Measurements from ENCODE around the gene ELMO3. TPM values are rescaled to one million over a fixed set of nuclear protein-coding genes. Genes with fewer than 3 reads are reported as not detected.
A peak's percentile ranks its signal among the peaks of the same experiment; 100 is the strongest.

Gene ELMO3
- total and polyA plus RNA-seq, 2 donors (not counting 3 experiments of a cell fraction or from before 2014, with no cell fraction given) = 3.9 to 5.7 TPM

DNA sequence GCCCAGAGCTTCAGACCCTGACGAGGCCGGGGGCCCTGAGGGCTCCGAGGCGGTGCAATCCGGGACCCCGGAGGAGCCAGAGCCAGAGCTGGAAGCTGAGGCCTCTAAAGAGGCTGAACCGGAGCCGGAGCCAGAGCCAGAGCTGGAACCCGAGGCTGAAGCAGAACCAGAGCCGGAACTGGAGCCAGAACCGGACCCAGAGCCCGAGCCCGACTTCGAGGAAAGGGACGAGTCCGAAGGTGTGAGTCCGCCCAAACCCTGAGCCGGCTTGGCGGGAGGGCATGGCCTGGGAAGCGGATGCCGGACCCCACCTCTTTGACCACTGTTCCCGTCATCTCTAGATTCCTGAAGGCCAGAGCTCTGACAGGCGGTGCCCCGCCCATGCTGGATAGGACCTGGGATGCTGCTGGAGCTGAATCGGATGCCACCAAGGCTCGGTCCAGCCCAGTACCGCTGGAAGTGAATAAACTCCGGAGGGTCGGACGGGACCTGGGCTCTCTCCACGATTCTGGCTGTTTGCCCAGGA lies 24.2 kb upstream of the ELMO3 start:
- Histone ChIP-seq H3K4me2 (ENCODE audit: insufficient read depth, low read length) (peak overlapping the region; percentile 40), H3K4me1 (ENCODE audit: control insufficient read depth, extremely low read depth, insufficient read depth, low read length) (peaks cover 26% of the 10 kb centered on the region), H3K27ac (ENCODE audit: insufficient read depth, low read depth, low read length) (peak overlapping the region; percentile 4), H4K20me1 (replicated peaks; ENCODE audit: control insufficient read depth, extremely low read depth, insufficient read depth, low read length) (no peaks in the 10 kb centered on the region), H3K9me1 (replicated peaks; ENCODE audit: control insufficient read depth, extremely low read depth, insufficient read depth, low read length) (no peaks in the 10 kb centered on the region), H3K9ac (replicated peaks; ENCODE audit: extremely low read depth, insufficient read depth, low read length) (peak overlapping the region; percentile 14), H3K4me3 (replicated peaks in 1 of 3; ENCODE audit: insufficient read depth in 1 of 3, low read depth in 1 of 3, low read length in 3 of 3) (peak overlapping the region in 2 of 3 experiments; percentile 27 to 32), H3K27me3 (ENCODE audit: control insufficient read depth in 2 of 2, insufficient read depth in 2 of 2, low read length in 2 of 2) (no peaks in the 10 kb centered on the region), H3K36me3 (ENCODE audit: control insufficient read depth in 2 of 2, extremely low read depth in 1 of 2, insufficient read depth in 2 of 2, low read length in 2 of 2) (no peaks in the 10 kb centered on the region), H3K9me3 (replicated peaks; ENCODE audit: control insufficient read depth, insufficient read depth, low read length) (no peaks in the 10 kb centered on the region), H3K79me2 (ENCODE audit: control insufficient read depth, insufficient read depth, low read length) (no peaks in the 10 kb centered on the region), H2AFZ (ENCODE audit: low read depth, low read length) (no peak overlapping the region)
- intact Hi-C loops (cut with micrococcal nuclease) (loop anchor here (1.0 kb wide), 1 partner anchor 9 kb away; the partner anchor contains the start of gene MATCAP1), dilution Hi-C loops (cut with MboI; ENCODE audit: extremely low pct_ligation_motif_present, low sequenced_read_pairs) (no loop called here)
- DNase-seq (ENCODE audit: low read depth, low spot score) (no peak), FAIRE-seq (no peak)
- TSS peak; percentile 6 for BruUV-seq (replicated peaks)
- POLR2A ChIA-PET = no interaction called here
- CTCF ChIA-PET = interaction anchor here (0.8 to 3.2 kb wide), 9 partner anchors 11 to 344 kb away, joined by 3 to 25 read pairs (median 12); partner anchors contain the start of genes ELMO3, FBXL8, HSF4 and NAE1
- TF ChIP-seq MYC (IDR thresholded peaks at IDR 0.05; ENCODE audit: low read depth, low read length) = no peak
- no peak for TF ChIP-seq JUN (IDR thresholded peaks at IDR 0.05; ENCODE audit: borderline replicate concordance, insufficient read depth, insufficient read length, low read depth)
- TF ChIP-seq POLR2AphosphoS5 (IDR thresholded peaks at IDR 0.05; ENCODE audit: insufficient read depth, low read depth, low read length) = no peak
- no peak for TF ChIP-seq GATA2 (IDR thresholded peaks at IDR 0.05; ENCODE audit: insufficient read depth, insufficient read length, low read depth, low read length)
- TF ChIP-seq, protein P1, sequence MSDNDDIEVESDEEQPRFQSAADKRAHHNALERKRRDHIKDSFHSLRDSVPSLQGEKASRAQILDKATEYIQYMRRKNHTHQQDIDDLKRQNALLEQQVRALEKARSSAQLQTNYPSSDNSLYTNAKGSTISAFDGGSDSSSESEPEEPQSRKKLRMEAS (IDR thresholded peaks at IDR 0.05; ENCODE audit: insufficient read depth, insufficient read length) = no peak
- TF ChIP-seq, protein P2, sequence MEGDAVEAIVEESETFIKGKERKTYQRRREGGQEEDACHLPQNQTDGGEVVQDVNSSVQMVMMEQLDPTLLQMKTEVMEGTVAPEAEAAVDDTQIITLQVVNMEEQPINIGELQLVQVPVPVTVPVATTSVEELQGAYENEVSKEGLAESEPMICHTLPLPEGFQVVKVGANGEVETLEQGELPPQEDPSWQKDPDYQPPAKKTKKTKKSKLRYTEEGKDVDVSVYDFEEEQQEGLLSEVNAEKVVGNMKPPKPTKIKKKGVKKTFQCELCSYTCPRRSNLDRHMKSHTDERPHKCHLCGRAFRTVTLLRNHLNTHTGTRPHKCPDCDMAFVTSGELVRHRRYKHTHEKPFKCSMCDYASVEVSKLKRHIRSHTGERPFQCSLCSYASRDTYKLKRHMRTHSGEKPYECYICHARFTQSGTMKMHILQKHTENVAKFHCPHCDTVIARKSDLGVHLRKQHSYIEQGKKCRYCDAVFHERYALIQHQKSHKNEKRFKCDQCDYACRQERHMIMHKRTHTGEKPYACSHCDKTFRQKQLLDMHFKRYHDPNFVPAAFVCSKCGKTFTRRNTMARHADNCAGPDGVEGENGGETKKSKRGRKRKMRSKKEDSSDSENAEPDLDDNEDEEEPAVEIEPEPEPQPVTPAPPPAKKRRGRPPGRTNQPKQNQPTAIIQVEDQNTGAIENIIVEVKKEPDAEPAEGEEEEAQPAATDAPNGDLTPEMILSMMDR (IDR thresholded peaks at IDR 0.05; ENCODE audit: extremely low read depth in 1 of 2, insufficient read depth in 1 of 2, low read depth in 1 of 2, low read length in 2 of 2) = no peak
- TF ChIP-seq POLR2A (IDR thresholded peaks at IDR 0.05; ENCODE audit: low read depth, low read length) = no peak
- no peak for TF ChIP-seq EZH2 (IDR thresholded peaks at IDR 0.05; ENCODE audit: borderline replicate concordance, low read depth, low read length, severe bottlenecking)
- no peak for TF ChIP-seq FOS (IDR thresholded peaks at IDR 0.05; ENCODE audit: borderline replicate concordance, insufficient read depth, low read length)

Measured in endothelial cell of umbilical vein (primary cell).